GM19099 (cell line): ENCODE data around the gene OSR1.

ENCODE experiments used
- POLR2A ChIP-seq: IDR thresholded peaks from 3 replicates; pipeline ENCODE4 v1.6.1; 2011; ENCODE audit warnings: low read depth; ENCODE audit not compliant: insufficient read length; ENCODE audit errors: extremely low read depth

Gene OSR1

DNA sequence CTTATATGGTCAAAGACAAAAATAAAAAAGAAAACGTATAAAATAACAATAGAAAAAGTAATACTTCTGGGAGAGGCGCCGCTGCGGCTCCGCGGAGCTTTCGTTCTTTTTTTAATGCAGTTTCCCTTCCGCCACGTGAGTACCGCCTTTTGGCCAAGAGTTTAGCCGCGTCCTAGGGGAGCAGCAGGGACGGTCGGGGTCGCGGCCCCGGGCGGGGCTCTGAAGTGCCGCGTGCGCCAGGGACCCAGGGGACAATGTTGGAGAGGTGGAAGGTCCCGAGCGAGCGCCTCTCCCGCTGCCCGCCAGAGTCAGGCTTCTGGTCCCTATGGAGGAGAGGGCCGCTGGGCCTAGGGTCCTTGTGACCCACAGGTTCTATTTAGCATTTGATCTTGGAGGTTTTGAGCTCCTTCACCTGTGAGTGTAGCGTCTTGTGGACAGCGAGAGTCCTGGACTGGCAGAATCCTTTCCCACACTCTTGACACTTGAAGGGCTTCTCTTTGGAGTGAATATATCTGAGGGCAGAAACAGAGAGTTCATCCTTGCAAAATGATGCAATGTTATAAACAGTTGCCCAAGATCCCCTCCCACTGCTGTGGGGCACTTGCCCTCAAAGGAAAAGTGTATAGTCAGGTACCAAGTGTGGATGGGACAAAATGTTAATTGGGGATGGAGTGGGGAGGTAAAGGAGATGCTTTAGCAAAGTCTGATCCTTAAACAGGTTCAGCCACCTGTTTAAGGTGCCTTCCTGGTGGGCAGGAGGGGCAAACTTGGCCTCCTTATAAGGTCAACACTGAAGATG is 6.3 kb downstream of the OSR1 start:
- no peak for TF ChIP-seq POLR2A

- no peak for TF ChIP-seq POLR2A
These were observed 6.9 kb downstream of the OSR1 start for GRCh38 chr2:19351499-19351898.

DNA sequence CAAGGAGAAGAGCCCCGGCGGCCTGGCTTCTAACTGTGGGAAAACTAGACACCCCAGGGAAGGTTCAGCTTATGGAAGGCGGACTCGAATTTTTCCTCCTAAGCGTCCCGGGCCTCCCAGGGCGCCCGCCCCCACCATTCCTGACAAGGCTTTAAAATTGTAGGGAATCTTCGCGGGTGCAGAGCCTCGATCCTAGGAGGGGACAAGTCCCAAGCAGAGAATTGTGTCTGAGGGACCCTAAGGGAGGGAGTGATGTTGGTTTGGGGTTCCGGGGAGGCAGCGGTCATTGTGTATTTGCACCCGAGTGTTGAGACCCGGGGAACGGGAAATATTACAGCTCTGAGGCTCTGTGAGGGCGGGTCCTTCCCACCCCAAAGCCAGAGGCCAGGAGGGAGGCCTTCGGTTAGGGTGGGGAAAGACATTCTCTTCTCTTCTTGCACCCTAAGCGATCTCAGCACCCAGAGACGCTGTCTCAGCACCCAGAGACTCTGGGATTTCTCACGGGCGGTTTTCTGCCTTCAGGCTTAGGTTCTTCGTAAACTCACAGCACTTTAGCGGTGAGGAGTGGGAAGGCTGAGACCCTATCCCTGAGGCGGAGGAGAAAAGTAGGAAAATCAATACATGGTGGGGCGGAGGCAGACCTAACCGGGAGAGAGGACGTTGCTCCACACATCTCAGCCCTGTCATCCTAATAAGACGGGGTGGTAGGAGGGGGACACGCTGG is 7.6 kb downstream of the OSR1 start:
- TF ChIP-seq POLR2A = no peak

DNA sequence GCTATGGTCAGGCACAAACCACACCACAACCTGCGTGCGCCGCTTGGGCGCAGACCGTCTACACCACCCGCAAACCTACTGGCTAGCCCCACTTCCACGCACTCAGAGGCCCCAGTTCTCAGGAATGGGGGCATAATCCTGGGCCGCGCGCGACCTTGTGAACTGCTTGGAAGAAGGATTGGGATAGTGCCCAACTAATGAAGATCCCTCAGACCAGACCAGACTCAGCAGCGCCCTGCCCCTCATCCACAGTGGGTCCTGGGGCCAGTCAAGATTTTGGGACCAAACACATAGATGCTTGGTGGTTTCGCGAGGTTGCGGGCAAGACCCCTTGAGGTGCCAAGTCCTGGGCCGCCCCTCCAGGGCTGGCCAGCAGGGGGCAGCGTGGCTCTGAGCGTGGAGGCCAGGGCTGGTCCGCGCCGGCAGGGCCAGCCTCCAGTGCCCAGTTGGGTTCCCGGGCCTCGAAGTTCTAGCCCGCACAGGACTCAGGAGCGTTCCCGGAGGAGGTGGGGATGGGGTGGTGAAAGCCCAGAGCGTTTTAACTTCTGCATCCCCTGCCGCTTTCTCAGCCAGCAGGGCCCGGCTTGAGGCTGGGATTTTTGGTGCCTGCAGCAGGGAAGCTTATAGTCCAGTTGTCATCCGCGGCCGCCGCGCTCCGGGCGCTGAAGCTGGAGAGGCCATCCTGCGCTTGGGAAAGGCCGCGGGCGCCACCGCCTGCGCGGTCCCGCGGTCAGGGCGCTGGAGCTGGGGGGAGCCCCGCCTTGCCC is 8.3 kb downstream of the OSR1 start:
- no peak for TF ChIP-seq POLR2A

DNA sequence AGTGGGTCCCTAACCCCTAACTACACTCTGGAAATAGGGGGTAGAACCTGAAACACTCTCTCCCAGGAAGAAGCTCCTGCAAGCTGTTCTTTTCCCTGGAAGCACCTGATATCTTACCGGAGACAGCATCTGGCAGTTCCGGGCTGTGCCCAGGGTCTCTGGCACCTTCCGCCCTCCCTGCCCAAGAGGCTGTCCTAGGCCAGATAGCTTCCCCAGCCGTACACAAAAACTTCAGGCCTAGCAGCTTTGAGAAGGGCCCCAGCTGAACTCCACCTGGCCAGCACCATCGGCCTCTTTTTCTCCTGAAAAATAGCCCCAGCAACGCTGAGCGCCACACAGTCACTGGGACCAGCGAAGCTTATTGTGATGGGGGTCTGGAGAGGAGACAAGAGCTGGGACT is 9.7 kb downstream of the OSR1 start:
- TF ChIP-seq POLR2A = no peak

DNA sequence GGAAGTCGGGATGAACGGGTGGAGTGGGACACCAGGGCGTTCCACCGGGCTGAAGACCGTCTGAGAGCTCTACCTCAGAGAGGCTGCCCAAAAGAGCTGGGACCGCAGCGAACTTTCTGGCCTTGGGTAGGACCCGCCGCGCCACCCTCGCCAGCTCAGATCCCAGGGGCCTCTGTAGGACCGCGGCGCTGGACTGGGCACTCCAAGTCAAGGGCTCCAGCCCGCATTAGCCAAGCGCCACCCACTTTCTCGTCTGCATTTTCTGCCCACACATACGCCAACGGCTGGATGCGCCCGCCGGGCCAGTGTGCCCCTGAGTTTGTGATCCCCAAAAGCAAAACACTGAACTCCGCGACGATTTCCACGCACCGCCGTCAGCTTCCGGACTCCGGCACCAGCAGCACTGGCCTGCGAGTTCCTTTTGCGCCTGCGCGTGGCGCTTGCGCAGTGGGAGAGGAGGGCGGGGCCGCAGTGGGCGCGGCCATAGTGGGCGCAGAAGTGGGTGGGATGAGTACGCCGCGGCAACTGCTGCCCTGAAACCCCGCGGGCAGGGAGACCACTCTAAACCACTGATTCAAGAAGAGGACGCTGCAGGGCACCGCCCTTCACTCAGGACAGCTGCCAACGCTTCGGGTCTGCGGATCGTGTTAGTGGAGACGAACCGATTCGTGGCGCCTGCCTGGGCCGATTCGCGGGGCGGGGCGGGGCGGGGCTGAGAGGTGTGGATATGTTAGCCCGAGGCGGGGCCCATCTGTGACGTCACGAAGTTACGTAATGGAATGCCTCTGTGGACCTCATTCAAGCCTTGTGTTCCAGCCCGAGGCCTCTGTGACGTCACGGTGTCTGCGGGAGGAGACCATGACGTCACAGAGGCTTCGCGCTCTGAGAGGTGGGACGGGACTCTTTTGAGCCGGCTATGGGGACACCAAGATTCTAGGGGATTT is 10.5 kb downstream of the OSR1 start:
- peak; percentile 95 for TF ChIP-seq POLR2A

GRCh38 chr2:19346983-19347618 is 11.3 kb downstream of the OSR1 start:
- no peak for TF ChIP-seq POLR2A

GRCh38 chr2:19337742-19338141 is 20.7 kb downstream of the OSR1 start:
- no peak for TF ChIP-seq POLR2A

GRCh38 chr2:19337202-19337601 is 21.2 kb downstream of the OSR1 start:
- TF ChIP-seq POLR2A = no peak

GRCh38 chr2:19336781-19337180 is 21.6 kb downstream of the OSR1 start:
- TF ChIP-seq POLR2A = no peak

DNA sequence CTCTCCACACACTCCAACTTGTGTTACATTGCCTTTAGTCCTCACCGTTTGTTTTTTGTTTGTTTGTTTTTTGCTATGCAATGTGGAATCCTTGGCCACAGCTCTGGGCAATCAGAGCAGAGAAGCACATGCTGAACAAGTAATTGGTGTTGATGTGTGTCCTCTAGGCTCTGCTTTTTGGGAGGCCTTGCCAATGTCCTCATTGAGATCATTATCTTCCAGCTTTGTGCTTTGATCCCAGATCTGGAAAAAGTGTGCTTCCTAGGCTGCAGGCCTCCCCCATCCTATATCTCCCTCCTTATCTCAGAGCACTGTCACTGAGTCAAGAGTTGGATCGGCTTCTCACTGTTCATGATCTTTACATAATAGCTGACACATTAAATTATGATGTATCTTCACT is 25.9 kb downstream of the OSR1 start:
- no peak for TF ChIP-seq POLR2A

- TF ChIP-seq POLR2A = no peak
These were observed 27.0 kb downstream of the OSR1 start for GRCh38 chr2:19331450-19331849.

DNA sequence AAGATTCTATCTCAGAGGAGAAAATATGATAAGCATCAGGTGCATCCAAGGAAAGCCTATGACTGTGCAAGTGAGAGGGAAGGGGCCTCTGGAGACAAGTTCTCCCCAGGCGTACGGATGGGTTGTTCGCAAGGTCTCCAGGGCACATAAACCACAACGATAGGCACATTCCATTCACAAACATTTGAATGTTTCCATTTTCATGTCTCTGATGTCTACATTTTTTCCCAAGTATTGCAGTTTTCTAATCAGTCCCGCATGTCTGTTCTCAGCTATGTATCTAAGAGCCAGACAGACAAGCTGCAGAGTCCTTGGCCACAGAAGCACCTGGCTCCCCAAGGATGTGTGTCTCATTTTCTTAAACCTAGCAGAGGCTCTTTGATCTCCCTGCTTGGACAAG is 28.0 kb downstream of the OSR1 start:
- no peak for TF ChIP-seq POLR2A

GRCh38 chr2:19329445-19329844 is 29.0 kb downstream of the OSR1 start:
- TF ChIP-seq POLR2A = no peak

DNA sequence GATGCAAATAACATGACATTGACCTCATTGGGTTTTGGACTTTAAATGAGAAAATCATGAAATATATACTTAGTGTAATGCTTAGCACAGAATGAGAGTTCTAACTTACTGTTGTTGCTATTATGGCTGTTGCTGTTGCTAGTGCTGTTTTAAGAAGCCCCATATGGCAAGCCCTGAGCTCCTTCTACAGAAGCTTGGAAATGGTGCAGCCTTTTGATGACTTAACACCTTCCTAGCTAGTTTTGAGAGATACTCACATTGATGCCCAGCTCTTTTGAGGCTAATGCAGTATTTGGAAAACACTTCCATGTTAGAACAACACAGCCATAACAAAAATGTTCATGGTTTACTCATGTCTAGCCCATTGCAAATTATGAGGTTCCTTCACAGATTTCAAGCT is 30.9 kb downstream of the OSR1 start:
- no peak for TF ChIP-seq POLR2A

DNA sequence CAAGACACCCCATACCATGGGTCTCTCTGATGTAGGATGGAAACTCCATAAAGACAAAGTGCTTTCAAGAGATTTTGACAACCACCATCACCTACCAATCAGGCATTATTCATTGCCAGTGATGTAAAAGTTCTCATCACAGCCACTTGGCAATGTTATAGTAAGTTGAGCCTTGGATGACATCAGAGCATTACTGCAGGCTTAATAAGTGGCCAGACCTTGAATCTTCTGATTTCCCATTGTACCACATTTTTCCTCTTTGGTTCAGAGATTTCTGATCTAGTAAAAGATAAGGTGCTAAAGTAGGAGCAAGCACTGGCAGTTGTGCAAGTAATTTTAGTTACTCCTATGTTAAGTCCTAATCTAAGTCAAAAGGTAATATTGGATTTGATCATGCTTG is 36.5 kb downstream of the OSR1 start:
- TF ChIP-seq POLR2A = no peak
